Measurements from ENCODE around the gene RAB35. TPM values are rescaled to one million over a fixed set of nuclear protein-coding genes. Genes with fewer than 3 reads are reported as not detected.

The RAB35 gene
- total and polyA plus RNA-seq, 9 of the 15 experiments (the other 6 are each of a cell fraction or from before 2014, with no cell fraction given): 0.65 to 76.3 (median 38.9) TPM

DNA sequence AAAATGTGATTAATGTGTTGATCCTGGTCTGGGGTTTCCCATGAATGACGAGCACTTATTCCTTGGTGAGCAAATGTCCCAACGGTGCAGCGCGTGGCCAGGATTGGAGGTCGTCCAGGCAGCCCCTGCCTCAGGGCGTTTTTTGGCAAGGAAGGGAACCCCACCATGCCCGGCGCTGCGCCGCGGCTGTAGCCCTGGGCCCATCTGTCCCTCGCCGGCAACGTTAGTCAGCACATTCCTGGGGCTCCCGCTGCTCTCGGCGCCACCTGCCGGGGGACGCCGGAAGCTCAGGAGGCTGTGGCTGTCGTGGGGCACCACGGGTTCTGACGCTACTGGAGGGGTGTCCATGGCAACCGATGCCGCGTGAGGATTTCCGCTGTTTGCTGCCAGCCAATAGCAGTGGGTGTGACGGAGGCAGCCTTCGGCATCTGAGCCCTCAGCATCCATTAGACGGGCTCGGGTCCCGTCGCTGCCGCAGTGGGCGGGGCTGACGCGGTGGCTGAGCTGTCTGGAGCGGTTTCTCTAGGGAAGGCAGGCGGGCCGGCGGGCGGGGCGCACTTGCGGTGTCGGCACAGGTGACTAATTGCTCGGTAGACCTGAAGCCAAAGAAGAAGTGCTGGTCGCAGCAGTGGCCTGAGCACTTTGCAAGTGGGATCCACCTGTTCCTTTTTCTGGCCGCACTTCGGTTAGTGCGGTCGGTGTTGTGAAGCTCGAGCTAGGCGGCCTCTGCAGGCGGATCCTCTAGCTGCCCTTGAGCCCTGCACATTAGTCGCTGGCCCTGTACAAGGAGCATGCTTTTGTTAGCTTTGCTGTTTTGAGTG lies 29.5 kb downstream of the RAB35 start (continued):
- TF ChIP-seq TFAP4 (CRISPR knock-in tag; IDR thresholded peaks at IDR 0.05; ENCODE audit: borderline replicate concordance): peak; percentile 95
- TF ChIP-seq, protein P1, sequence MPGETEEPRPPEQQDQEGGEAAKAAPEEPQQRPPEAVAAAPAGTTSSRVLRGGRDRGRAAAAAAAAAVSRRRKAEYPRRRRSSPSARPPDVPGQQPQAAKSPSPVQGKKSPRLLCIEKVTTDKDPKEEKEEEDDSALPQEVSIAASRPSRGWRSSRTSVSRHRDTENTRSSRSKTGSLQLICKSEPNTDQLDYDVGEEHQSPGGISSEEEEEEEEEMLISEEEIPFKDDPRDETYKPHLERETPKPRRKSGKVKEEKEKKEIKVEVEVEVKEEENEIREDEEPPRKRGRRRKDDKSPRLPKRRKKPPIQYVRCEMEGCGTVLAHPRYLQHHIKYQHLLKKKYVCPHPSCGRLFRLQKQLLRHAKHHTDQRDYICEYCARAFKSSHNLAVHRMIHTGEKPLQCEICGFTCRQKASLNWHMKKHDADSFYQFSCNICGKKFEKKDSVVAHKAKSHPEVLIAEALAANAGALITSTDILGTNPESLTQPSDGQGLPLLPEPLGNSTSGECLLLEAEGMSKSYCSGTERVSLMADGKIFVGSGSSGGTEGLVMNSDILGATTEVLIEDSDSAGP (CRISPR knock-in tag; IDR thresholded peaks at IDR 0.05): no peak
- TF ChIP-seq, protein P2, sequence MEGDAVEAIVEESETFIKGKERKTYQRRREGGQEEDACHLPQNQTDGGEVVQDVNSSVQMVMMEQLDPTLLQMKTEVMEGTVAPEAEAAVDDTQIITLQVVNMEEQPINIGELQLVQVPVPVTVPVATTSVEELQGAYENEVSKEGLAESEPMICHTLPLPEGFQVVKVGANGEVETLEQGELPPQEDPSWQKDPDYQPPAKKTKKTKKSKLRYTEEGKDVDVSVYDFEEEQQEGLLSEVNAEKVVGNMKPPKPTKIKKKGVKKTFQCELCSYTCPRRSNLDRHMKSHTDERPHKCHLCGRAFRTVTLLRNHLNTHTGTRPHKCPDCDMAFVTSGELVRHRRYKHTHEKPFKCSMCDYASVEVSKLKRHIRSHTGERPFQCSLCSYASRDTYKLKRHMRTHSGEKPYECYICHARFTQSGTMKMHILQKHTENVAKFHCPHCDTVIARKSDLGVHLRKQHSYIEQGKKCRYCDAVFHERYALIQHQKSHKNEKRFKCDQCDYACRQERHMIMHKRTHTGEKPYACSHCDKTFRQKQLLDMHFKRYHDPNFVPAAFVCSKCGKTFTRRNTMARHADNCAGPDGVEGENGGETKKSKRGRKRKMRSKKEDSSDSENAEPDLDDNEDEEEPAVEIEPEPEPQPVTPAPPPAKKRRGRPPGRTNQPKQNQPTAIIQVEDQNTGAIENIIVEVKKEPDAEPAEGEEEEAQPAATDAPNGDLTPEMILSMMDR (IDR thresholded peaks at IDR 0.05 in 2 of 3, conservative IDR thresholded peaks at IDR 0.05 in 1 of 3; ENCODE audit: insufficient read depth in 2 of 3, low read depth in 1 of 3, low read length in 3 of 3): peak; percentile 93 to 98 (median 93)
- peak; percentile 25; the same call in 1 of the 2 replicates for TF ChIP-seq RAD51 (IDR thresholded peaks at IDR 0.05; ENCODE audit: borderline replicate concordance, low read depth)
- peak; percentile 71 for TF ChIP-seq NFYB (IDR thresholded peaks at IDR 0.05; ENCODE audit: extremely low read depth, insufficient read length)
- TF ChIP-seq, protein P3, sequence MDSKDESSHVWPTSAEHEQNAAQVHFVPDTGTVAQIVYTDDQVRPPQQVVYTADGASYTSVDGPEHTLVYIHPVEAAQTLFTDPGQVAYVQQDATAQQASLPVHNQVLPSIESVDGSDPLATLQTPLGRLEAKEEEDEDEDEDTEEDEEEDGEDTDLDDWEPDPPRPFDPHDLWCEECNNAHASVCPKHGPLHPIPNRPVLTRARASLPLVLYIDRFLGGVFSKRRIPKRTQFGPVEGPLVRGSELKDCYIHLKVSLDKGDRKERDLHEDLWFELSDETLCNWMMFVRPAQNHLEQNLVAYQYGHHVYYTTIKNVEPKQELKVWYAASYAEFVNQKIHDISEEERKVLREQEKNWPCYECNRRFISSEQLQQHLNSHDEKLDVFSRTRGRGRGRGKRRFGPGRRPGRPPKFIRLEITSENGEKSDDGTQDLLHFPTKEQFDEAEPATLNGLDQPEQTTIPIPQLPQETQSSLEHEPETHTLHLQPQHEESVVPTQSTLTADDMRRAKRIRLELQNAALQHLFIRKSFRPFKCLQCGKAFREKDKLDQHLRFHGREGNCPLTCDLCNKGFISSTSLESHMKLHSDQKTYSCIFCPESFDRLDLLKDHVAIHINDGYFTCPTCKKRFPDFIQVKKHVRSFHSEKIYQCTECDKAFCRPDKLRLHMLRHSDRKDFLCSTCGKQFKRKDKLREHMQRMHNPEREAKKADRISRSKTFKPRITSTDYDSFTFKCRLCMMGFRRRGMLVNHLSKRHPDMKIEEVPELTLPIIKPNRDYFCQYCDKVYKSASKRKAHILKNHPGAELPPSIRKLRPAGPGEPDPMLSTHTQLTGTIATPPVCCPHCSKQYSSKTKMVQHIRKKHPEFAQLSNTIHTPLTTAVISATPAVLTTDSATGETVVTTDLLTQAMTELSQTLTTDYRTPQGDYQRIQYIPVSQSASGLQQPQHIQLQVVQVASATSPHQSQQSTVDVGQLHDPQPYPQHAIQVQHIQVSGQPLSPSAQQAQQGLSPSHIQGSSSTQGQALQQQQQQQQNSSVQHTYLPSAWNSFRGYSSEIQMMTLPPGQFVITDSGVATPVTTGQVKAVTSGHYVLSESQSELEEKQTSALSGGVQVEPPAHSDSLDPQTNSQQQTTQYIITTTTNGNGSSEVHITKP (IDR thresholded peaks at IDR 0.05; ENCODE audit: partially characterized antibody): peak; percentile 84
- TF ChIP-seq, protein P4, sequence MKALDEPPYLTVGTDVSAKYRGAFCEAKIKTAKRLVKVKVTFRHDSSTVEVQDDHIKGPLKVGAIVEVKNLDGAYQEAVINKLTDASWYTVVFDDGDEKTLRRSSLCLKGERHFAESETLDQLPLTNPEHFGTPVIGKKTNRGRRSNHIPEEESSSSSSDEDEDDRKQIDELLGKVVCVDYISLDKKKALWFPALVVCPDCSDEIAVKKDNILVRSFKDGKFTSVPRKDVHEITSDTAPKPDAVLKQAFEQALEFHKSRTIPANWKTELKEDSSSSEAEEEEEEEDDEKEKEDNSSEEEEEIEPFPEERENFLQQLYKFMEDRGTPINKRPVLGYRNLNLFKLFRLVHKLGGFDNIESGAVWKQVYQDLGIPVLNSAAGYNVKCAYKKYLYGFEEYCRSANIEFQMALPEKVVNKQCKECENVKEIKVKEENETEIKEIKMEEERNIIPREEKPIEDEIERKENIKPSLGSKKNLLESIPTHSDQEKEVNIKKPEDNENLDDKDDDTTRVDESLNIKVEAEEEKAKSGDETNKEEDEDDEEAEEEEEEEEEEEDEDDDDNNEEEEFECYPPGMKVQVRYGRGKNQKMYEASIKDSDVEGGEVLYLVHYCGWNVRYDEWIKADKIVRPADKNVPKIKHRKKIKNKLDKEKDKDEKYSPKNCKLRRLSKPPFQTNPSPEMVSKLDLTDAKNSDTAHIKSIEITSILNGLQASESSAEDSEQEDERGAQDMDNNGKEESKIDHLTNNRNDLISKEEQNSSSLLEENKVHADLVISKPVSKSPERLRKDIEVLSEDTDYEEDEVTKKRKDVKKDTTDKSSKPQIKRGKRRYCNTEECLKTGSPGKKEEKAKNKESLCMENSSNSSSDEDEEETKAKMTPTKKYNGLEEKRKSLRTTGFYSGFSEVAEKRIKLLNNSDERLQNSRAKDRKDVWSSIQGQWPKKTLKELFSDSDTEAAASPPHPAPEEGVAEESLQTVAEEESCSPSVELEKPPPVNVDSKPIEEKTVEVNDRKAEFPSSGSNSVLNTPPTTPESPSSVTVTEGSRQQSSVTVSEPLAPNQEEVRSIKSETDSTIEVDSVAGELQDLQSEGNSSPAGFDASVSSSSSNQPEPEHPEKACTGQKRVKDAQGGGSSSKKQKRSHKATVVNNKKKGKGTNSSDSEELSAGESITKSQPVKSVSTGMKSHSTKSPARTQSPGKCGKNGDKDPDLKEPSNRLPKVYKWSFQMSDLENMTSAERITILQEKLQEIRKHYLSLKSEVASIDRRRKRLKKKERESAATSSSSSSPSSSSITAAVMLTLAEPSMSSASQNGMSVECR (CRISPR knock-in tag; IDR thresholded peaks at IDR 0.05): peak; percentile 99
- no peak for TF ChIP-seq PTRF (tag; IDR thresholded peaks at IDR 0.05)
